ENCODE data around the gene MAGI2. TPM values are rescaled to one million over a fixed set of nuclear protein-coding genes. Genes with fewer than 3 reads are reported as not detected.
A peak's percentile ranks its signal among the peaks of the same experiment; 100 is the strongest.

MAGI2 gene
- total and polyA plus RNA-seq, 2 of the 13 experiments (the other 11 are each of a cell fraction or from before 2014, with no cell fraction given) = 1.5 to 3.8 TPM

- H3K27me3 ChIP-seq (ENCODE audit: control insufficient read depth in 1 of 2, insufficient read depth in 2 of 2, low read length in 2 of 2) = no peaks in the 10 kb centered on the region
- H3K4me3 ChIP-seq (replicated peaks in 1 of 3; ENCODE audit: insufficient read depth in 1 of 3, low read depth in 2 of 3, low read length in 3 of 3) = no peak overlapping the region
- no peaks in the 10 kb centered on the region for H3K36me3 ChIP-seq (replicated peaks in 1 of 2; ENCODE audit: control insufficient read depth in 1 of 2, insufficient read depth in 2 of 2, low read length in 2 of 2)
- no peaks in the 10 kb centered on the region for H4K20me1 ChIP-seq (ENCODE audit: insufficient read depth, low read length)
- FAIRE-seq (no peak), ATAC-seq (no peak), DNase-seq (ENCODE audit: low spot score) (no peak)
- H3K9me3 ChIP-seq (ENCODE audit: low read length) = no peaks in the 10 kb centered on the region
- H3K4me1 ChIP-seq (ENCODE audit: insufficient read depth, low read length) = no peaks in the 10 kb centered on the region
- ChIA-PET CTCF (ENCODE audit: low intra/inter-chr PET ratio, low total read pairs) (no interaction called here), POLR2A (no interaction called here)
- intact Hi-C loops (cut with micrococcal nuclease; ENCODE audit: unreplicated experiment) (no loop called here), in situ Hi-C loops (cut with HindIII; ENCODE audit: extremely low pct_ligation_motif_present, low pct_unique_long_range_greater_than_20kb) (no loop called here)
- H2AFZ ChIP-seq (ENCODE audit: low read length) = no peak overlapping the region
- BruUV-seq (replicated peaks) = no TSS peak
- TF ChIP-seq ZNF335 (CRISPR knock-in tag; IDR thresholded peaks at IDR 0.05) (no peak), NFE2L2 (IDR thresholded peaks at IDR 0.05; ENCODE audit: low read length) (peak; percentile 25; the same call in 1 of the 2 replicates), ZNF232 (CRISPR knock-in tag; IDR thresholded peaks at IDR 0.05; ENCODE audit: borderline replicate concordance) (no peak), HDAC6 (IDR thresholded peaks at IDR 0.05; ENCODE audit: low read depth, low read length) (no peak)
- H3K27ac ChIP-seq (ENCODE audit: extremely low read length, insufficient read depth, low read length) = no peak overlapping the region
- WGBS (ENCODE audit: low lambda C conversion rate) = 8% methylated on average over 1 of the region's 1 CpG
- H3K79me2 ChIP-seq (ENCODE audit: insufficient read depth, low read length) = no peaks in the 10 kb centered on the region
- H3K9ac ChIP-seq (ENCODE audit: insufficient read depth, low read depth, low read length) = no peak overlapping the region
- no peak overlapping the region for H3K4me2 ChIP-seq (ENCODE audit: low read depth, low read length)
Measured at GRCh38 chr7:78605119-78605518, 848.3 kb downstream of the MAGI2 start.

- BruUV-seq (replicated peaks) = no TSS peak
- Histone ChIP-seq H3K27ac (ENCODE audit: extremely low read length, insufficient read depth, low read length) (no peak overlapping the region), H3K79me2 (ENCODE audit: insufficient read depth, low read length) (no peaks in the 10 kb centered on the region), H4K20me1 (ENCODE audit: insufficient read depth, low read length) (no peaks in the 10 kb centered on the region), H3K4me2 (ENCODE audit: low read depth, low read length) (no peak overlapping the region), H3K9ac (ENCODE audit: insufficient read depth, low read depth, low read length) (no peak overlapping the region), H2AFZ (ENCODE audit: low read length) (no peak overlapping the region), H3K27me3 (ENCODE audit: control insufficient read depth in 1 of 2, insufficient read depth in 2 of 2, low read length in 2 of 2) (no peaks in the 10 kb centered on the region), H3K9me3 (ENCODE audit: low read length) (no peaks in the 10 kb centered on the region), H3K4me1 (ENCODE audit: insufficient read depth, low read length) (peaks cover 7% of the 10 kb centered on the region; the same call in 1 of the 2 replicates), H3K4me3 (replicated peaks in 1 of 3; ENCODE audit: insufficient read depth in 1 of 3, low read depth in 2 of 3, low read length in 3 of 3) (no peak overlapping the region), H3K36me3 (replicated peaks in 1 of 2; ENCODE audit: control insufficient read depth in 1 of 2, insufficient read depth in 2 of 2, low read length in 2 of 2) (no peaks in the 10 kb centered on the region)
- ChIA-PET POLR2A (no interaction called here), CTCF (ENCODE audit: low intra/inter-chr PET ratio, low total read pairs) (no interaction called here)
- intact Hi-C loops (cut with micrococcal nuclease; ENCODE audit: unreplicated experiment) = no loop called here
- no peak for ATAC-seq
- no peak for DNase-seq (ENCODE audit: low spot score)
- in situ Hi-C loops (cut with HindIII; ENCODE audit: extremely low pct_ligation_motif_present, low pct_unique_long_range_greater_than_20kb) = no loop called here
- FAIRE-seq = no peak
- WGBS (ENCODE audit: low lambda C conversion rate) = 11% methylated on average over 2 of the region's 2 CpGs
- TF ChIP-seq ZNF569 (CRISPR knock-in tag; IDR thresholded peaks at IDR 0.05; ENCODE audit: borderline replicate concordance) = no peak
- TF ChIP-seq SALL2 (CRISPR knock-in tag; IDR thresholded peaks at IDR 0.05) = no peak
- no peak for TF ChIP-seq EP300 (IDR thresholded peaks at IDR 0.05; ENCODE audit: low read depth in 2 of 2, low read length in 2 of 2)
- no peak for TF ChIP-seq EP300 (CRISPR knock-in tag; IDR thresholded peaks at IDR 0.05; ENCODE audit: borderline replicate concordance)
- no peak for TF ChIP-seq ZNF720 (CRISPR knock-in tag; IDR thresholded peaks at IDR 0.05)
- TF ChIP-seq EZH2 (conservative IDR thresholded peaks at IDR 0.05; ENCODE audit: low read depth, low read length) = no peak
- no peak for TF ChIP-seq REST (IDR thresholded peaks at IDR 0.05; ENCODE audit: borderline replicate concordance in 1 of 2, low read depth in 1 of 2, low read length in 2 of 2)
- no peak for TF ChIP-seq NFIB (CRISPR knock-in tag; IDR thresholded peaks at IDR 0.05; ENCODE audit: borderline replicate concordance)
- no peak for TF ChIP-seq ZNF282 (IDR thresholded peaks at IDR 0.05; ENCODE audit: partially characterized antibody)
- no peak for TF ChIP-seq EHMT2 (IDR thresholded peaks at IDR 0.05; ENCODE audit: borderline replicate concordance, low read depth, low read length)
- TF ChIP-seq ZNF572 (CRISPR knock-in tag; IDR thresholded peaks at IDR 0.05) = no peak
- no peak for TF ChIP-seq ZNF703 (CRISPR knock-in tag; IDR thresholded peaks at IDR 0.05; ENCODE audit: borderline replicate concordance)
- no peak for TF ChIP-seq RXRB (CRISPR knock-in tag; IDR thresholded peaks at IDR 0.05; ENCODE audit: borderline replicate concordance)
- TF ChIP-seq ZNF776 (CRISPR knock-in tag; IDR thresholded peaks at IDR 0.05) = no peak
Measured at GRCh38 chr7:78601728-78602127, 851.7 kb downstream of the MAGI2 start.
